Uterine smooth muscle cell (primary cell): ENCODE data around the gene TLE4. TPM values are rescaled to one million over a fixed set of nuclear protein-coding genes. Genes with fewer than 3 reads are reported as not detected.

Experiments used
- total RNA-seq: library from RNA; depleted of rRNA; stranded (reverse); fragments of >200 nt; gene quantifications from 2 replicates; pipeline ENCODE4 v1.2.3, GENCODE V29; 2014

The TLE4 gene
- total RNA-seq, result 9.7 and 13.4 TPM in 2 replicates

DNA sequence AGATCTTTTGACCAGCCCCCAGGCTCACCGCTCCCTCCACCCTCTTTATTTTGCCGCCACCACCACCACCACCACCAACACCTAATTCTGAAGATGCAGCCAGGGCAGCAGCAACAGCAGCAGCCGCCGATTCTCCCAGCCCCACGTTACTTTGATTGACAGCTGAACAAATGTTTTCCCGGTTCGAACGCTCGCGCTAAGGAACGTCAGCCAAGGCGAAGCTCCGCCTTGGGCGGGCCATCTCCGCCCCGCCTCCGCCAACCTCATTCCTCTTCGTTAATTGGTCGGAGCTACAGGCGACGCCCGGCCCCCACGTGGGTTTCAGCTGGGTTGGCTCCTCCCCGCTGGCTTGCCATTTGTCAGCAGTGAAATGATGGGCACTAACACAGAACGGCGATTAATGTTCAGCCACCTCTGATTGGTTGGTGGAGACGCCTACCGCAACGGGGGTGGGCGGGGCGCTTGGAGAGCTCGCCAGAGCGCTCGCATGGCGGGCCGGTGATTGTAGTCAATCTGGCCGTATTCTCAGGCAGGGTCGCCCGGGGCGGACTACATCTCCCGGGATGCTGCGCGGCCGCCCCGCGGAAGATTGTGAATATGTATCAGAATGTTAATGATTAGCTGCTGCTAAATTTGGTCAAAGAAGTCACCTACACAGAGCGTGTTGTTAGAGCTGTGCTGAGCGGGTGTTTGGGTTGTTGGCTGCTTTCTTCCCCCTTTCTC, at the start of gene TLE4:
TSS of gene TLE4 (plus strand) at position 657 of the 723 bp plus-strand sequence. CDS start 826 bp downstream, outside the sequence.

